ENCODE measurements around the gene NLGN1. TPM values are rescaled to one million over a fixed set of nuclear protein-coding genes. Genes with fewer than 3 reads are reported as not detected.

Gene NLGN1
- total RNA-seq, 2 donors from 2014 or later, result 0.67 to 1.3 TPM

- Histone ChIP-seq H3K4me3 (no peak overlapping the region), H3K4me1 (no peaks in the 10 kb centered on the region), H3K9me3 (no peaks in the 10 kb centered on the region), H3K27ac (no peak overlapping the region), H3K27me3 (no peaks in the 10 kb centered on the region), H3K36me3 (no peaks in the 10 kb centered on the region), H3K9ac (ENCODE audit: low read depth in 2 of 2, low read length in 2 of 2) (no peak overlapping the region)
- DNase-seq, result no peak
- no peak for TF ChIP-seq CTCF (IDR thresholded peaks at IDR 0.05)
- intact Hi-C loops (cut with DNase I), result no loop called here
Observed at GRCh38 chr3:173916799-173917198, 519.3 kb downstream of the NLGN1 start.

- no peak overlapping the region for H3K27ac ChIP-seq
- H3K36me3 ChIP-seq, result no peaks in the 10 kb centered on the region
- H3K27me3 ChIP-seq, result no peaks in the 10 kb centered on the region
- no peak overlapping the region for H3K9ac ChIP-seq (ENCODE audit: low read depth in 2 of 2, low read length in 2 of 2)
- intact Hi-C loops (cut with DNase I), result no loop called here
- H3K9me3 ChIP-seq, result no peaks in the 10 kb centered on the region
- TF ChIP-seq CTCF (IDR thresholded peaks at IDR 0.05), result no peak
- no peak for DNase-seq
- H3K4me3 ChIP-seq, result no peak overlapping the region
- H3K4me1 ChIP-seq, result no peaks in the 10 kb centered on the region
Observed at GRCh38 chr3:173920386-173920785, 522.8 kb downstream of the NLGN1 start.

DNA sequence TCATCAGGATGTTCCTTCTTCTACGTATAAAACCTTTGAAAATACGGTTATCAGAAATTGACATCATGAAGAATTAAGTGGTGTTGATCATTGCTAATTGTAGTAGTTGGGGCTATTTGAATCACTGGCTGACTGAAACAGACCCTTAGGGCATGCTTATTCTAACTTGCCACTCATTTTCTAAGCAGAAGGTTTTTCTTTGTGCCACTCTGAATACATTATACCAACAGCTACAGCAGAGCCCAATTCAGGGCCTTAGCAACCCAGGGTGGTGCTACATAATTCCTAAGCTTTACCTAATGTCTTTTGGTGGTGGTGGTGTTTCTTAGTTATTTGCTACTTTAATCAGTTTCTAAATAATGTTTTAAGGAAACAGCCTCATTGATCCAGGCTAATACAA, 524.2 kb downstream of the NLGN1 start:
- Histone ChIP-seq H3K36me3 (no peaks in the 10 kb centered on the region), H3K4me1 (no peaks in the 10 kb centered on the region), H3K27me3 (no peaks in the 10 kb centered on the region), H3K4me3 (no peak overlapping the region), H3K9ac (ENCODE audit: low read depth in 2 of 2, low read length in 2 of 2) (no peak overlapping the region), H3K9me3 (no peaks in the 10 kb centered on the region), H3K27ac (no peak overlapping the region)
- no peak for TF ChIP-seq CTCF (IDR thresholded peaks at IDR 0.05)
- intact Hi-C loops (cut with DNase I), result no loop called here
- DNase-seq, result no peak

DNA sequence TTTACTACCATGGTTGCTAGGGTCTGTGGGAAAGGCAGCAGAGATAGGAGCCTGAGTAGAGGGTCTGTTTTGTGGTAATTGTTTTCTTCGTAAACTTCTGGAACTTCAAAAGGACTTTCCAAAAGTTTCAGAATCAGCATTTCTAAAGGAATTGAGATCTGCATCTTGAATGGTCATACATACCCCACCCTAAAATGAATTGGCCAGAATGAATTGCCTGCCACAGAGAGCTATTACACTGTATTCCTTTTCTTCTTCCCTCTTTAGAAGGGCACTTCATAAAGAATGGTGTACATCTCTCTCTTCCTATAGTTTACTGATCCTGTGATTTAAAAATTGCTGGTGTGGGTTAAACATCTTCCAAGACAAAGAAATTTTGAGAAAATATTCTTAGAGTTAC, 525.7 kb downstream of the NLGN1 start:
- no peak overlapping the region for H3K9ac ChIP-seq (ENCODE audit: low read depth in 2 of 2, low read length in 2 of 2)
- H3K4me1 ChIP-seq, result no peaks in the 10 kb centered on the region
- intact Hi-C loops (cut with DNase I), result no loop called here
- DNase-seq, result no peak
- no peak for TF ChIP-seq CTCF (IDR thresholded peaks at IDR 0.05)
- H3K27me3 ChIP-seq, result no peaks in the 10 kb centered on the region
- no peak overlapping the region for H3K27ac ChIP-seq
- no peaks in the 10 kb centered on the region for H3K9me3 ChIP-seq
- H3K36me3 ChIP-seq, result no peaks in the 10 kb centered on the region
- no peak overlapping the region for H3K4me3 ChIP-seq

DNA sequence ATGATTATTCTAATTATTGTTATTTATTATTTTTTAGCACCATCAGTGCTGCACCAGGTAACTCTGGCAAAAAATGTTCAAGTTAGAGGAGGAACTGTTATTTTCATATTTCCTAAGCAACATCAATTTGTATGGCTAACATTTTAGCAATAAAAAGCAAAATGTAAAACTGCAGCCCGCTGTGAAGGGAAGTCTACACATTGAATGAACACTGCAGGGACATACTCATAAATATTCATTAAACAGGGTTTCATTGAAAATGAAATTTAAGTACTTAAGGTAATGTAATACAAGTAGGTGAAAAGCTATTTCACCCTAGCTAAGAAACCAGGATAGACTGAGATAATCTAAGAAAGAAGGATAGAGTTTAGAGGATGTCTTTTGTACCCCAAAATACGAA, 532.7 kb downstream of the NLGN1 start:
- Histone ChIP-seq H3K27me3 (no peaks in the 10 kb centered on the region), H3K27ac (no peak overlapping the region), H3K4me3 (no peak overlapping the region), H3K4me1 (no peaks in the 10 kb centered on the region), H3K36me3 (no peaks in the 10 kb centered on the region), H3K9ac (ENCODE audit: low read depth in 2 of 2, low read length in 2 of 2) (no peak overlapping the region), H3K9me3 (no peaks in the 10 kb centered on the region)
- intact Hi-C loops (cut with DNase I), result no loop called here
- TF ChIP-seq CTCF (IDR thresholded peaks at IDR 0.05), result no peak
- DNase-seq, result no peak

GRCh38 chr3:173932624-173933023, 535.1 kb downstream of the NLGN1 start:
- no peak overlapping the region for H3K4me3 ChIP-seq
- H3K27ac ChIP-seq, result no peak overlapping the region
- no peak for TF ChIP-seq CTCF (IDR thresholded peaks at IDR 0.05)
- no peaks in the 10 kb centered on the region for H3K9me3 ChIP-seq
- H3K9ac ChIP-seq (ENCODE audit: low read depth in 2 of 2, low read length in 2 of 2), result no peak overlapping the region
- no peaks in the 10 kb centered on the region for H3K4me1 ChIP-seq
- DNase-seq, result no peak
- H3K36me3 ChIP-seq, result no peaks in the 10 kb centered on the region
- no peaks in the 10 kb centered on the region for H3K27me3 ChIP-seq
- intact Hi-C loops (cut with DNase I), result no loop called here
